Osteocyte (in vitro differentiated cells): Measurements from ENCODE around the gene TUBB6. TPM values are rescaled to one million over a fixed set of nuclear protein-coding genes. Genes with fewer than 3 reads are reported as not detected.

Experiments used
- DNase-seq: peaks from one replicate; pipeline ENCODE4 v3.0.0; 2021; ENCODE audit warnings: mixed read lengths; ENCODE audit not compliant: unreplicated experiment; ENCODE audit errors: extremely low spot score
- H3K27ac Mint-ChIP-seq: one replicate; pipeline ENCODE4 v1.8.0; 2021; ENCODE audit warnings: mild to moderate bottlenecking, mixed read lengths; ENCODE audit not compliant: unreplicated experiment
- H3K27me3 Mint-ChIP-seq: one replicate; pipeline ENCODE4 v1.8.0; 2021; ENCODE audit warnings: mixed read lengths; ENCODE audit not compliant: unreplicated experiment
- H3K36me3 Mint-ChIP-seq: one replicate; pipeline ENCODE4 v1.8.0; 2021; ENCODE audit warnings: mixed read lengths; ENCODE audit not compliant: unreplicated experiment
- H3K4me1 Mint-ChIP-seq: one replicate; pipeline ENCODE4 v1.8.0; 2021; ENCODE audit warnings: mixed read lengths; ENCODE audit not compliant: unreplicated experiment
- H3K4me3 Mint-ChIP-seq: one replicate; pipeline ENCODE4 v1.8.0; 2021; ENCODE audit warnings: mild to moderate bottlenecking, moderate library complexity, mixed read lengths; ENCODE audit not compliant: unreplicated experiment
- H3K9me3 Mint-ChIP-seq: one replicate; pipeline ENCODE4 v1.8.0; 2021; ENCODE audit warnings: mixed read lengths; ENCODE audit not compliant: unreplicated experiment
- CTCF ChIP-seq: fragments of 200-600 bp; sonication (generic); IDR thresholded peaks from 2 replicates; pipeline ENCODE4 v1.5.0; 2021; ENCODE audit warnings: antibody characterized with exemption, mild to moderate bottlenecking, moderate library complexity
- total RNA-seq: library from RNA; stranded (reverse); gene quantifications from 2 replicates; pipeline ENCODE4 v1.2.1, GENCODE V29; 2021

TUBB6 gene
- total RNA-seq, 1 donor from 2014 or later, result 116 TPM

- Mint-ChIP-seq H3K27ac (no peak overlapping the region), H3K4me3 (no peak overlapping the region), H3K9me3 (no peaks in the 10 kb centered on the region), H3K27me3 (no peaks in the 10 kb centered on the region), H3K4me1 (peaks cover 38% of the 10 kb centered on the region), H3K36me3 (peaks cover 11% of the 10 kb centered on the region)
- TF ChIP-seq CTCF, result no peak
- DNase-seq, result no peak
These were observed 63.5 kb downstream of the TUBB6 start for GRCh38 chr18:12371590-12371989.

DNA sequence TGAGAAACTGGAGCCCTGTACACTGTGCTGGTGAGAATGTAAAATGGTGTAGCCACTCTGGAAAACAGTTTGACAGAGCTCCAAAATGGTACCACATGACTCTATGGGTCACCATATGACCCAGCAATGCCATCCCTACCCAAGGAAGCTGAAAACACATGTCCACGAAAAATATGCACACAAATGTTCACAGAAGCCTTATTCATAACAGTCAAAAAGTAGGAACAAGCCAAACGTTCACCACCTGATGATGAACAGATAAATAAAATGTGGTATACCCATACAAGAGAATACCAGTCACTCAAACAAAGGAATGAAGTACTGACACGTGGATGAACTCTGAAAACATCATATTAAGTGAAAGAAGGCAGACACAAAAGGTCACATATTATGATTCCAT is 64.4 kb downstream of the TUBB6 start:
- Mint-ChIP-seq H3K36me3 (peaks cover 3% of the 10 kb centered on the region), H3K27ac (no peak overlapping the region)
- DNase-seq, result no peak

DNA sequence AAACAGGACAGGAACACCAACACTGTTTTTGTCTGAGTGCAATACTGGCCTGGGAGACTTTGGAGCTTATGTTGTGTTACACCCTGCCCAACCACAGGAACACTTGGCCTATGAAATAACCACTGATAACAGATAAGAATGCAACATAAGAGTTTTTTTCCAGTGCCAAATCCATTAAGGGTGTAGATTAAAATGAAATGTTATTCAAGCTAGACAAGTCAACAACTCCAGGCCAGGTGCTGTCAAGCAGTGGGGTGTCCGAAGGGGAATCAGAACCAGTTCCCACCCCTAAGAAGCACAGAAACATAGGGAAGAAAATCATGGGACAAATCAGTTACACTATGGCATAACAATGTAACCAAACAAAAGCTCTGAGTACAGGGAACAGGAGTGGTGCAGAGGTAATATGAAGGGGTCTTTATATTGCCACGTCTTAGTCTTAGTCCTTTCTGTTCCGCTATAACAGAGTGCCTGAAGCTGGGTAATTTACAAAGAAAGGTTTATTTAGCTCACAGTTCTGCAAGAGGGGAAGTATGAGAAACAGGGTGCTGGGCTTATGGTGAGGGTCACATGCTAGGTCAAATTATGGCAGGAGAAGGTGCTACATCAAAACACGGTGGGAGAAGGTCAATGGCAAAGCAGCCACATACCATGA is 65.2 kb downstream of the TUBB6 start:
- TF ChIP-seq CTCF, result no peak
- no peak overlapping the region for H3K4me3 Mint-ChIP-seq
- H3K9me3 Mint-ChIP-seq, result no peaks in the 10 kb centered on the region
- H3K27ac Mint-ChIP-seq, result peak overlapping the region; percentile 6
- no peaks in the 10 kb centered on the region for H3K27me3 Mint-ChIP-seq
- no peak for DNase-seq
- peaks cover 40% of the 10 kb centered on the region for H3K4me1 Mint-ChIP-seq
- peaks cover 3% of the 10 kb centered on the region for H3K36me3 Mint-ChIP-seq

More for the DNA sequence above, 64.4 kb downstream of the TUBB6 start:
- Mint-ChIP-seq H3K4me1 (peaks cover 34% of the 10 kb centered on the region), H3K27me3 (no peaks in the 10 kb centered on the region), H3K4me3 (no peak overlapping the region), H3K9me3 (no peaks in the 10 kb centered on the region)
- no peak for TF ChIP-seq CTCF

- no peak overlapping the region for H3K4me3 Mint-ChIP-seq
- H3K4me1 Mint-ChIP-seq, result peaks cover 40% of the 10 kb centered on the region
- H3K9me3 Mint-ChIP-seq, result no peaks in the 10 kb centered on the region
- no peaks in the 10 kb centered on the region for H3K27me3 Mint-ChIP-seq
- peaks cover 3% of the 10 kb centered on the region for H3K36me3 Mint-ChIP-seq
- TF ChIP-seq CTCF, result no peak
- no peak for DNase-seq
- peak overlapping the region; percentile 6 for H3K27ac Mint-ChIP-seq
These were observed 65.7 kb downstream of the TUBB6 start for GRCh38 chr18:12373771-12374116.

- peak overlapping the region; percentile 85 for H3K4me3 Mint-ChIP-seq
These were observed 66.4 kb downstream of the TUBB6 start for GRCh38 chr18:12374401-12374800.

More at GRCh38 chr18:12374401-12374800, 66.4 kb downstream of the TUBB6 start:
- H3K36me3 Mint-ChIP-seq, result peaks cover 3% of the 10 kb centered on the region
- no peak for DNase-seq
- no peak overlapping the region for H3K27ac Mint-ChIP-seq
- TF ChIP-seq CTCF, result no peak
- no peaks in the 10 kb centered on the region for H3K27me3 Mint-ChIP-seq
- no peaks in the 10 kb centered on the region for H3K9me3 Mint-ChIP-seq
- peaks cover 40% of the 10 kb centered on the region for H3K4me1 Mint-ChIP-seq

Other genes starting within 250 kb of the TUBB6 start
- gene ANKRD62, start 214.4 kb upstream of the TUBB6 start, total RNA-seq, result not detected in 2 replicates
- gene CIDEA, start 53.9 kb upstream of the TUBB6 start, total RNA-seq, result not detected in 2 replicates
- gene AFG3L2, start 69.0 kb downstream of the TUBB6 start, total RNA-seq, result 44.4 TPM in 2 replicates
- 4.2 and 4.7 TPM in 2 replicates for gene PRELID3A, start 99.7 kb downstream of the TUBB6 start, total RNA-seq